ENCODE data around the gene EFCAB6.

DNA sequence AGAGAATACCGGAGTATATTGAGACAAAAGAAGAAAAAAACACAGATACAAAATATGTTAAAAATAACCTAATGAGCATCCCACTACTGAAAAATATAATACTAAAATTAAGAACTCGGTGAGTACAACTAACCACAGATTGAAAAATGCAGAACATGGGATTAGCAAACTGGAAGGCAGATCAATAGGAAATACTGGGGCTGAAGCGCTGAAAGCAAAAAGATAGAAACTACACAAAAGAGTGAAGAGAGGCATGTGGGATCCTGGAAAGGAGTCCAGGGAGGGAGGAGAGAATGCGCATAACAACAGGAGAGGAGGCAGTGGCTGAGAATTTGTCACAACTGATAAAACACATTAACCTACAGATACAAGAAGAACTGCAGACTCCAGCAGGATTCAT, 159.3 kb downstream of the EFCAB6 start:
- TF ChIP-seq POLR2A (IDR thresholded peaks at IDR 0.05), result no peak
- TF ChIP-seq, protein P1, sequence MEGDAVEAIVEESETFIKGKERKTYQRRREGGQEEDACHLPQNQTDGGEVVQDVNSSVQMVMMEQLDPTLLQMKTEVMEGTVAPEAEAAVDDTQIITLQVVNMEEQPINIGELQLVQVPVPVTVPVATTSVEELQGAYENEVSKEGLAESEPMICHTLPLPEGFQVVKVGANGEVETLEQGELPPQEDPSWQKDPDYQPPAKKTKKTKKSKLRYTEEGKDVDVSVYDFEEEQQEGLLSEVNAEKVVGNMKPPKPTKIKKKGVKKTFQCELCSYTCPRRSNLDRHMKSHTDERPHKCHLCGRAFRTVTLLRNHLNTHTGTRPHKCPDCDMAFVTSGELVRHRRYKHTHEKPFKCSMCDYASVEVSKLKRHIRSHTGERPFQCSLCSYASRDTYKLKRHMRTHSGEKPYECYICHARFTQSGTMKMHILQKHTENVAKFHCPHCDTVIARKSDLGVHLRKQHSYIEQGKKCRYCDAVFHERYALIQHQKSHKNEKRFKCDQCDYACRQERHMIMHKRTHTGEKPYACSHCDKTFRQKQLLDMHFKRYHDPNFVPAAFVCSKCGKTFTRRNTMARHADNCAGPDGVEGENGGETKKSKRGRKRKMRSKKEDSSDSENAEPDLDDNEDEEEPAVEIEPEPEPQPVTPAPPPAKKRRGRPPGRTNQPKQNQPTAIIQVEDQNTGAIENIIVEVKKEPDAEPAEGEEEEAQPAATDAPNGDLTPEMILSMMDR (IDR thresholded peaks at IDR 0.05), result no peak

Data from heart left ventricle (tissue), 13 donors.